Measurements from ENCODE around the gene SMTNL2.

The SMTNL2 gene

DNA sequence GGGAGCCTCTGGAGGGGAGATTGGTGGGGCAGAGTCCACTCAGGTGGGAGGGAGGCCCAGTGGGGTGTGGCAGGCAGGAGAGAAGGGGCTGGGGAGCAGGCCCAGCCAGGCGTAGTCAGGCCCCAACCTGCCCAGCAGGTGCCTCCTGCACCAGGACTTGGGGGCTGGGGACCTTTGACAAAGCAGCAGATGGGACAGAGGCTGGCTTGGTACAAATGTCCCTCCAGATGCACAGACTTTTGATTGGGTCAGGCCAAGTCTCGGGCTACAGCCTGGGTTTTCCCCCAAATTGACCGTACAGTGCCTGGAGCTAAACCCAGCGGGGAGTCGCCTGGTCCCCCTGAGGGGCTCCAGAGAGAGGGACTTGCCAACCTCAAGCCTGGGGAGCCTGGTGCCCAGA lies 24.4 kb upstream of the SMTNL2 start:
- H3K27ac ChIP-seq (ENCODE audit: low read depth, low read length) = no peak overlapping the region
- TF ChIP-seq EZH2phosphoT487 (IDR thresholded peaks at IDR 0.05; ENCODE audit: borderline replicate concordance, low read length) = no peak
- TF ChIP-seq, protein P1, sequence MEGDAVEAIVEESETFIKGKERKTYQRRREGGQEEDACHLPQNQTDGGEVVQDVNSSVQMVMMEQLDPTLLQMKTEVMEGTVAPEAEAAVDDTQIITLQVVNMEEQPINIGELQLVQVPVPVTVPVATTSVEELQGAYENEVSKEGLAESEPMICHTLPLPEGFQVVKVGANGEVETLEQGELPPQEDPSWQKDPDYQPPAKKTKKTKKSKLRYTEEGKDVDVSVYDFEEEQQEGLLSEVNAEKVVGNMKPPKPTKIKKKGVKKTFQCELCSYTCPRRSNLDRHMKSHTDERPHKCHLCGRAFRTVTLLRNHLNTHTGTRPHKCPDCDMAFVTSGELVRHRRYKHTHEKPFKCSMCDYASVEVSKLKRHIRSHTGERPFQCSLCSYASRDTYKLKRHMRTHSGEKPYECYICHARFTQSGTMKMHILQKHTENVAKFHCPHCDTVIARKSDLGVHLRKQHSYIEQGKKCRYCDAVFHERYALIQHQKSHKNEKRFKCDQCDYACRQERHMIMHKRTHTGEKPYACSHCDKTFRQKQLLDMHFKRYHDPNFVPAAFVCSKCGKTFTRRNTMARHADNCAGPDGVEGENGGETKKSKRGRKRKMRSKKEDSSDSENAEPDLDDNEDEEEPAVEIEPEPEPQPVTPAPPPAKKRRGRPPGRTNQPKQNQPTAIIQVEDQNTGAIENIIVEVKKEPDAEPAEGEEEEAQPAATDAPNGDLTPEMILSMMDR (IDR thresholded peaks at IDR 0.05; ENCODE audit: low read depth, low read length, poor library complexity, severe bottlenecking) = no peak

DNA sequence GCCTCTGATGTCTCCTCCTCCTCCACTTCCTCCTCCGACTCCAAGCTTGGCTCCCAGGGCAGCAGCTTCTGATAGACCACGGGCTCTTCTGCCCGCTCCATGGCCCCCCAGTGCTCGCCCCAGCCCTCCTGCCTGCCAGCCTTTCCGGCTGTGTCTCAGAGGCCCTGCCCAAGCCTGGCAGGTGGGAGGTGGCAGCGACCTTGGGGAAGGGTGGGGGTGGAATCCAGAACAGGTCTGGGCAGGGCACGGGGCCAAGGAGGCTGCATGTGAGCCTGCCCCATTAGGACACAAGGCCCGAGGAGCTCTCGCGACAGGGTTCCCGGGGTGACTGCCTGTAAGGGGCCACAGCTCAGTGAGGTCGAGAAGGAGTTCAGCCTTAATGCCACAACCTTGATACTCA lies 23.9 kb upstream of the SMTNL2 start, which contains the start of gene GGT6:
TSS of gene GGT6 (minus strand) at position 157 of the 400 bp plus-strand sequence. CDS start at position 101, 56 bp downstream.
- Histone ChIP-seq H4K20me1 (ENCODE audit: control insufficient read depth, insufficient read depth, low read depth, low read length) (no peaks in the 10 kb centered on the region), H3F3A (ENCODE audit: control insufficient read depth, insufficient read depth) (no peaks in the 10 kb centered on the region), H3K27ac (ENCODE audit: low read depth, low read length) (no peak within 1 kb of the TSS), H3K79me2 (ENCODE audit: control insufficient read depth, low read length) (peaks cover 5% of the 10 kb centered on the region), H3K4me2 (ENCODE audit: low read length) (no peak within 1 kb of the TSS), H3K27me3 (ENCODE audit: control insufficient read depth, low read length) (peaks cover 12% of the 10 kb centered on the region), H3K36me3 (ENCODE audit: control insufficient read depth, low read length) (no peaks in the 10 kb centered on the region), H3K9me3 (ENCODE audit: control insufficient read depth, insufficient read depth, low read length) (no peaks in the 10 kb centered on the region), H3K9me2 (replicated peaks; ENCODE audit: control insufficient read depth, low read length) (no peaks in the 10 kb centered on the region), H3K4me3 (ENCODE audit: low read length) (no peak within 1 kb of the TSS), H3K4me1 (ENCODE audit: control insufficient read depth, low read length) (peaks cover 19% of the 10 kb centered on the region)
- TF ChIP-seq, protein P1 (IDR thresholded peaks at IDR 0.05; ENCODE audit: low read depth, low read length, poor library complexity, severe bottlenecking) = no peak
- no peak for TF ChIP-seq EZH2phosphoT487 (IDR thresholded peaks at IDR 0.05; ENCODE audit: borderline replicate concordance, low read length)

More for the DNA sequence above, 24.4 kb upstream of the SMTNL2 start:
- H3K27me3 ChIP-seq (ENCODE audit: control insufficient read depth, low read length) = peaks cover 12% of the 10 kb centered on the region
- H3K4me2 ChIP-seq (ENCODE audit: low read length) = no peak overlapping the region
- no peaks in the 10 kb centered on the region for H3F3A ChIP-seq (ENCODE audit: control insufficient read depth, insufficient read depth)
- no peaks in the 10 kb centered on the region for H3K9me3 ChIP-seq (ENCODE audit: control insufficient read depth, insufficient read depth, low read length)
- no peak overlapping the region for H3K4me3 ChIP-seq (ENCODE audit: low read length)
- H3K79me2 ChIP-seq (ENCODE audit: control insufficient read depth, low read length) = peaks cover 9% of the 10 kb centered on the region
- peaks cover 1% of the 10 kb centered on the region for H3K36me3 ChIP-seq (ENCODE audit: control insufficient read depth, low read length)
- H3K9me2 ChIP-seq (replicated peaks; ENCODE audit: control insufficient read depth, low read length) = no peaks in the 10 kb centered on the region
- no peaks in the 10 kb centered on the region for H4K20me1 ChIP-seq (ENCODE audit: control insufficient read depth, insufficient read depth, low read depth, low read length)
- H3K4me1 ChIP-seq (ENCODE audit: control insufficient read depth, low read length) = peaks cover 16% of the 10 kb centered on the region

DNA sequence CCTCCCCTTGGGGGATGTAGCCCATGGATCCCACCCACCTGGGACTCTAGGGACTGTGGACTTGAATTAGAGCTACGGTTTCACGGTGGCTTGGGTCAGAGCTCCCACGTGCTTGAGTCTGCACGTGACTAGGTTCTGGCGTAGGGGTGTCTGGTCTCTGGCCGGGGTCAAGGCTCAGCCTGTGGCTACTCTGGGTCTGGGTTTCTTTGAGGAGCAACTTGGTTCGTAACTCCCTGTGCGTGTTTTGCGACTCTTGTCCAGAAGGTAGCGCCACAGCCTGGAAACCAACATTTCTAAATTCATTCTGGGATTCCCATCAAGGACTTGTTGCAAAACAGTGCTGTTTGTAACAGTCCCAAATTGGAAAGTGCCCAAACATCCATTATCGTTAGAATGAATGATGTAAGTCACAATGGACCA lies 23.5 kb upstream of the SMTNL2 start:
- no peak for TF ChIP-seq EZH2phosphoT487 (IDR thresholded peaks at IDR 0.05; ENCODE audit: borderline replicate concordance, low read length)
- TF ChIP-seq, protein P1 (IDR thresholded peaks at IDR 0.05; ENCODE audit: low read depth, low read length, poor library complexity, severe bottlenecking) = no peak
- Histone ChIP-seq H4K20me1 (ENCODE audit: control insufficient read depth, insufficient read depth, low read depth, low read length) (no peaks in the 10 kb centered on the region), H3K27ac (ENCODE audit: low read depth, low read length) (no peak overlapping the region), H3K27me3 (ENCODE audit: control insufficient read depth, low read length) (peaks cover 12% of the 10 kb centered on the region), H3K9me3 (ENCODE audit: control insufficient read depth, insufficient read depth, low read length) (no peaks in the 10 kb centered on the region), H3K36me3 (ENCODE audit: control insufficient read depth, low read length) (no peaks in the 10 kb centered on the region), H3F3A (ENCODE audit: control insufficient read depth, insufficient read depth) (0 out of 2 replicates have a peak, but pooled peaks cover under 1% of the 10 kb centered on the region), H3K4me1 (ENCODE audit: control insufficient read depth, low read length) (peaks cover 19% of the 10 kb centered on the region), H3K9me2 (replicated peaks; ENCODE audit: control insufficient read depth, low read length) (no peaks in the 10 kb centered on the region), H3K4me3 (ENCODE audit: low read length) (no peak overlapping the region), H3K79me2 (ENCODE audit: control insufficient read depth, low read length) (peaks cover under 1% of the 10 kb centered on the region; the same call in 1 of the 2 replicates), H3K4me2 (ENCODE audit: low read length) (no peak overlapping the region)

Data from DOHH2 (cell line).